UCSD-AML1 (cell line): ENCODE measurements around the gene GHITM.
"Not testable (repeated sequence)": the region's sequence is repeated elsewhere in the genome, so short reads cannot be mapped to it uniquely, and the experiment has no call there.

Experiments
- DNase-seq: peaks from one replicate; lab custom pipeline; 2025; ENCODE audit not compliant: unreplicated experiment; lab: John Stamatoyannopoulos, UW

GHITM gene

DNA sequence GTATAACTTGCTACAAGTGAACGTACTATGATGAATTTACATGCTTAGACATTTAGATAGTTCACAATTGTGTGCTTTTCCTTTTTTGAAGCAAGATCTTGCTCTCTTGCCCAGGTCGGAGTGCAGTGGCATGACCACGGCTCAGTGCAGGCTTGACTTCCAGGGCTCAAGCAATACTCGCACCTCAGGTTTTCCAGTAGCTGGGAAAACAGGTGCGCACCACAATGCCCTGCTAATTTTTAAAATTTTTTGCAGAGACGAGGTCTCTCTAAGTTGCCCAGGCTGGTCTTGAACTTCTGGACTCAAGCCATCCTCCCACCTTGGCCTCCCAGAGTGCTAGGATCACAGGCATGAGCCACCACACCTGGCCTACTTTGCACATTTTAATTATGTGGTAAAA, 36.1 kb downstream of the GHITM start:
- DNase-seq, result no peak

DNA sequence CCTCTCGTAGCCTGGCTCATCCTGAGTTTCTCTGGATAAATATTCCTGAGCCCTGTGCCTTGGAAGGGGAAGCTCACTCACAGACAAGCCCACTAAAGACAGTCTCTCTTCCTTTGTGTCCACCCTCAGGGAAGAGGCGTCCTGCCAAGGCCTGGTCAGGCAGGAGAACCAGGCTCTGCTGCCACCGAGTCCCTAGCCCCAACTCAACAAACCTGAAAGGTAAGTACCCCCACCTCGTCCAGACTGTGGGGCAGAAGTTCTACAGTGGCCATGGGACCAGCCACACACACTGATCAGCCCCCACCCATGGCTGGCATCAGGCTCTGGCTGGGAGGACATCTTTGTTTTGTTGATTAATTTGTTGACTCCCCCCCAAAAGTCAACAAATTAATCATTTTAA, 37.0 kb downstream of the GHITM start:
- no peak for DNase-seq

DNA sequence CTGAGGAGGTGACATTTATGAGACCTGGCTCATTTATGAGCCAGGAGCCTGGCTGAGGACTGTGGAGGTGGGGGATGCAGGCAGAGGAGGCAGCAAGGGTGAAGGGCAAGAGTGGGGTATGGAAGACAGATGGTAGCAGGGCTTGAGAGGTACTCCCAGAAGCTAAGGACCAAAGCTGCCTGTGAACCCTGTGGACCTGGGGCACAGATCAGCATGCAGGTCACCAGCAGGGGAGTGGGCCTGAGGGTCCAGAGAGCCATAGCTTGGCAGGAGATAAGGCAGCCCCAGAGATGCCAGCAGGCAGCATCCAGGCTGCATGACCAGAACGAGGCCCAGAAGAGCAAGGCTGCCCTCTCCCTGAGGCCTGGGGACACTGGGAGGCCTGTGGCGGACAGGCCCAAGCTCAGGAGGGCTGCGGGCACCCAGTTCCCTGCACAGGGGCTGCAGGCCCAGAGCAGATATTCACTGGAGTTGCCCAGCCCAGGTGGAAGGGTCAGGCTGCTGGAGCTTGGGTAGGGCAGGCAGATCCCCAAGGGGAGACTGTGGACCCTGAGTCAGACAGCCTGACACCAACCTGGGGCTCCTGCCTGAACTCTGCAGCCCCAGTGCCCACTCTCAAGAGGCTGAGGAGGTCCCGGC, 37.6 kb downstream of the GHITM start:
- no peak for DNase-seq

DNA sequence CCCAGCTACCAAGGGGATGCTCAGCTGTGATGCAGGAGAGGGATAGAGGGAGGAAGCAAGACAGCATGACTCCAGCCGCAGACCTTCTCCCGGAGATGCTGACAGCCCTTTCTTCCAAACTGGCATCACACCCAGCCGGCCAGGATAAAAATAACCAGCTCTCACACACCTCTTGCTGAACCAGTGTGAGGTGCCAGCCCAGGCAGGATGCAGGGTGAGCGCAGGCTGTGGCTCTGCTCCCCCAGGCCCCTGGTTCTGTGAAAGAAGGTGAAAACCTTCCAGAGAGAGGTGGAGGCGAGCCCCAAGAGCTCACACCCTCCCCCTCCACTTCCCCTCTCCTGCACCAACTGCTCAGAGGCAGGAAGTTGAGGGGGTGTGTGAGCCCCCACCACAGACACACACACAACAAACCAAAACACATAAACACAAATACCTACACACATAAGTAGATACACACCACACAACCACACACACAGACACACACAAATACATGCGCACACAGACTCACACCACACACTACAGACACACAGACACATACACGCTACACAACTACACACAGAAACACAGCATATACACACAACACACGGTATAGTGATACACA, 38.3 kb downstream of the GHITM start:
- no peak for DNase-seq

DNA sequence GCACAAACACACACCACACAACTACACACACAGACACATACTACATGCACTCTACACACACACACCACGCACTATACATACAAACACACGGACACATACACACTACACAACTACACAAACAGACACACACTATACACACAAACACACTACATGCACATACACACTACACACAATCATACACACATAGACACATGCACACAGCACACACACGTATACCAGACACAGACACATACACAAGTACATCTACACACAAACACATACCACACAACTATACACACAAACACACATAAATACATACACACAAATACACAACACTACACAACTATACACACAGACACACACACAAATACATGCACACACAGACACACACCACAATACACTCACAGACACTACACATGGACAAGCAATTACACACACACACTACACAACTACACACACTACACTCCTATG, 38.9 kb downstream of the GHITM start:
- DNase-seq, result no peak

DNA sequence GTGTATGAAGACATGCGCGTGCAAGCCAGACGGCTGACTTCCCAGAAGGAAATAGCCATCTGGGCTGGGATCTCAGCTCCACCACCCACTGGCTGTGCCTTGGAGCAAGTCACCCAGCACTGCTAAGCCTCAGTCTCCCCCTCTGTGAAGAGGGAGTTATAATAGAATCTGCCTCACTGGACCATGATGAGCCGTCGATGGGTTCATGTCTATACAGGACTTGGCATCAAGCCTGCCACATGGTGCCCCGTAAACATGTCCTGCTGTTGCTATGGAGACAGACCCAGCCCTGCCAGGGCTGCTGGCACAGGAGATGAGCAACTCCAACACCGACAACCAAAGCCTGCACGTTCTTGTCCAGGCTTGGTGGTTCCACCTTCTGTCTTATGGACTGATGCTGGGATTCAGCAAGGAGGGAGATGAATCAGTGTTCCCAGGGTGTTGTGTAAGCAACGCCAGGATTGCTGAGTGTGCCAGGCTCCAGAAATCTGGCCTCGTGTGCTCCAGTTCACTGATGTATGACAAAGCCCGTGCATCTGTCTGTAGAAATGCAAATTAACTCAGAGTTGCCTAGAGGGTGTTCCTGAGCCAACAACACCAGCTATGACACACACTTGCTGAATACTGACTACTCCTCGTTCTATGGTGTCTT, 39.9 kb downstream of the GHITM start:
- no peak for DNase-seq

DNA sequence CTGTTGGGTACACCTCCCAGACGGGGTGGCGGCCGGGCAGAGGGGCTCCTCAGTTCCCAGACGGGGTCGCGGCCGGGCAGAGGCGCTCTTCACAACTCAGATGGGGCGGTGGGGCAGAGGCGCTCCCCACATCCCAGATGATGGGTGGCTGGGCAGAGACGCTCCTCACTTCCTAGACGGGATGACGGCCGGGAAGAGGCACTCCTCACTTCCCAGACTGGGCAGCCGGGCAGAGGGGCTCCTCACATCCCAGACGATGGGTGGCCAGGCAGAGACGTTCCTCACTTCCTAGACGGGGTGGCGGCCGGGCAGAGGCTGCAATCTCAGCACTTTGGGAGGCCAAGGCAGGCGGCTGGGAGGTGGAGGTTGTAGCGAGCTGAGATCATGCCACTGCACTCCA, 41.1 kb downstream of the GHITM start:
- not testable (repeated sequence) for DNase-seq

DNA sequence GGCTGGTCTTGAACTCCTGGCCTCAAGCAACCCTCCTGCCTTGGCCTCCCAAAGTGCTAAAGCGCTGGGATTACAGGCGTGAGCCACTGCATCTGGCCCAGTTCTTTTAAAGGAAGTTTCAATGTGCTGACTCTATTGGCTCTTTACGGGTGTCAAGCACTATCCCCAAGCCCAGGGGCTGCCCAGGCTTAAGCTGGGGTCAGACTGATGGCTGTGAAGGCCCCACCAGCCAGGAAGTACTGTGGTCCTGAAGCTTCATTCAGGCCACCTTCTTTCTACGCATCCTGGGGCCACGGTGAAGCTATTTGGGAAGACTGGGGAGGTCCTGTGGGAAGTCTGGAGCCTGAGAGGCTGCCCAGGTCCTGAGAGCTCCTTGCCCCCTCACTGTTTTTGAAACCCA, 42.3 kb downstream of the GHITM start:
- no peak for DNase-seq

DNA sequence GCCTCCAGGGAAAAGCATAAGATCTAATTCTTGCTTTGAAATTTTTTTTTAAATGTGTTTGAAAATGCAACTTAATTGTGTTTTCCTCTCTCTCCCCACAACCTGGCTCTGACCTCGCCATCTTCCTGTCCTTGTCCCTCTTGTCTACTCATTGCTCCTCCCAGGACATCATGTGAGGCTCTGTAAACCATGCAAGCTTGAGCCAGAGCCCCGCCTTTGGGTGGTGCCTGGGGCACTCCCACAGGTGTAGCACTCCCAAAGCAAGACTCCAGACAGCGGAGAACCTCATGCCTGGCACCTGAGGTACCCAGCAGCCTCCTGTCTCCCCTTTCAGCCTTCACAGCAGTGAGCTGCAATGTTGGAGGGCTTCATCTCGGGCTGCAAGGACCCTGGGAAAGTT, 45.2 kb downstream of the GHITM start:
- no peak for DNase-seq

DNA sequence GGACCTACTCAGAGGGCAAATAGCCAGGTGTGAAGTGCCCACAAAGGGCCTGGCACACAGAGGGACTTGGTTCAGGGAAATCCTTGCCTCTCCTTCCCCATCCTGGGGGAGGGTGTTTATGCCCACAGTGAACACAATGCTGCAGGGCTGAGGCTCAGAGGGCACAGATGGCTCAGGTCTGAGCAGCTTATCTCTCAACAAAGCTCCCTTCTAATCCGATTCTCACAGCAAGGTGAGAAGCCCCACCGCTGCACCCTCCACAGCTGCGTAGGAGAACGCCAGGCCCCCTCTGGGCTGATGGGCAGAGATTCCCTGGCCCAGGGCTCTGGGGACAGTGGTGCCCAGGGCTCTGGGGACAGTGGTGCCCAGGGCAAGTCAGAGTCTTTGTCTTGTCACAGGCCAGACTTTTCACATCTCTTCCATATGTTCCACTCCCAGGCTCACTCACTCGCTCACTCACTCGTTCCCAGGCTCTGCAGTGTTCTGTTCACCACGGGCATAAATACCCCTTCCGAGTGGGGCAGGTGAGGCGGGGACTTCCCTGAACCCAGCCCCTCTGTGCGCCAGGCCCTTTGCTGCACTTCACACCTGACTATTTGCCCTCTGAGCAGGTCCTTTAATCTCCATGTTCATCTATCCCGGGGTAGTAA, 46.3 kb downstream of the GHITM start:
- DNase-seq, result no peak

DNA sequence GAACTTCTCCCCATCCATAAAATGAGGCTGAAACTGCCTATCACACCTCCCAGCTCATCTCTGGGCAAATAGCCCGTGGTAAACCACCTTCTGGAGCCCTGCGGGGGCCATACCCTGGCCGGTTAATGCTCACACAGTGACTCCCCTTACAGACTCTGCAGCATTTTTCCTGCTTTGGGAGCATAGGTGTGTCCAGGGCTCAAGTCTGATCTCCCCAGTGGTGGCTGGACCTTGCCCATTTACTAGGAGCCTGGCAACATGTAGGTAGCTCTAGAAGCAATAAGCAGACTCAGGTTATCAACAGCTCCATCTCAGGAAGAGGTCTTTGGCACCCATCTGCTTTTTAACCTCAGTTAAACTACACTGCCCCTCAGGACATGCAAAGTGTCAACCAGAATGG, 49.5 kb downstream of the GHITM start:
- DNase-seq, result no peak

DNA sequence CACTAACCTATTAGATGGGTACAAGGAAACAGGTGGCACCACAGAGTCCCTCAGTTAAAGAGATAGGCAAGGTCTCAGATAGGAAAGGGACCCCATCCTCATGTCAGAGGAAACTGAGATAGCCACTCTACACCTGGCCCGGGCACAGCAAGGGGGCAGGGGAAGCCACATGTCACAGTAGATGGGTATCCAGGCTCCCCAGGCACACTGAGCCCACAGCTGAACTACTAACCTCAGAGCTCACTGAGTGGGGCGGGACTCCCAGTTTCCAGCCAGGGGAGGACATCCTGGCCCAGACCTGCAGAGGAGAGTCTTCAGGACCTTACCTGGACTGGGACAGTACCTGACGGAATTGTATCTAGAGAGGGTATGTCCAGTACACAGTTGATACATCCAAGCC, 51.3 kb downstream of the GHITM start:
- no peak for DNase-seq

DNA sequence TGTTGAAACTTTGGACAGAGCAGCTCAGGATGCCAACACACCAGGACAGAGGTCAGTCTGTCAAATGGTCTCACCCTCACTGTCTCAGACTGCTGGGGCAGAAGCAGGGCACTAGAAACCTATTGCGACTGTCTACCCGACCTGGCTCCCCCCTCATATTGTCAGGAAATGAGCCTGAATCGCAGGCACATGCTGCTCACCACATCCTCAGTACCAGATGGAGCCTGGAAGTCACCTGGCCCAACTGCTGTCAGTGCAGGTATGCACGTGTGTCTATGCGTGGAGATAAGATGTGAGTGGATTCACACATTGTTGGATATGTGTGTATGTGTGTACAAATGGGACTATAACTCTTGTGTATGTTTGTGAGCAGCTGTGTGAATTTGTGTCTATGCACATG, 51.8 kb downstream of the GHITM start:
- DNase-seq, result no peak

DNA sequence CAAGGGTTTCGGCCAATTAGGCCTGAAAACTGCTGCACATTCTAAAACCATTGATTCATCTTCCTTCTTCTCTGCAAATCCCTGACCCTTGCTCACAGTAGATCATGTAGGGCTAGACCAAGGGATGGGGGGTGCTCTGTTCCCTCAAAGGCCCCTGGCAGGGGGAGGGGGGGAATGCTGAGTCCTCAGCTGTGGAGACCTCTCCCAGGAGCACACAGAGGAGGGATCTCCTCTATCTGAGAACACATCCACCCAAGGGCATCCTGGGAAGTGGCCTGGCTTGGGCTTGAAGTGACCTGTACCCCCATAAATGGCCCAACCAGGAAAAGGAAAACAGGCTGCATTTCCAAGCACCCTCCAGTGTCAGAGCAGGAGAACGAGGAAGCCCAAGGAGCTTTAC, 54.0 kb downstream of the GHITM start:
- no peak for DNase-seq

DNA sequence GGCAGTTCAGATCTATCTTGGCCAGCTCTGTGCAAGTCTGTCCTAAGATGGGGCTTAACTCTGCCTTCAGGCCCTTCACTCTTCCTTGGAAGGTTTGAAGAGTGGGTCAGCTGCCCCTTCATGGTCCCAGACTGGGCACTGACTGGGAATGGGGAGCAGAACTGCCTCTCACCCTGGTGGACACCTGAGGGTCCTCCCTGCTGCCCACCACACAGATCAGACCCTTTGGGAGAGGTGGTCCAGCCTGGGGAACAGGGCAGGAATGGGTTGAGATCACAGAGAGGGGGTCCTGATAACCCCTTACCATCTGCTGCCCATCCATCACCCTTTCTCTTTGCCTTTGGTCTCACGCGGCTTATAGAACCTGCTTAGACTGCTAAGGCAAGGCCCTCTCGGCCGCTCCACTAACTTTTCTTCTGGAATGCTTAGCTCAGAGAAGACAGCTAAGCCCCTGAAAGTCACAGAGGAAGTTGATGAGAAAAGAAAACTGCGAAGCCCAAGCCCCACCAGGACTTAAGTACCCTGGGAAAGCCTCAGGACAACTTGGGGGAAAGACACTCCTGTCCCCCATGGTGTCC, 54.6 kb downstream of the GHITM start:
- no peak for DNase-seq

DNA sequence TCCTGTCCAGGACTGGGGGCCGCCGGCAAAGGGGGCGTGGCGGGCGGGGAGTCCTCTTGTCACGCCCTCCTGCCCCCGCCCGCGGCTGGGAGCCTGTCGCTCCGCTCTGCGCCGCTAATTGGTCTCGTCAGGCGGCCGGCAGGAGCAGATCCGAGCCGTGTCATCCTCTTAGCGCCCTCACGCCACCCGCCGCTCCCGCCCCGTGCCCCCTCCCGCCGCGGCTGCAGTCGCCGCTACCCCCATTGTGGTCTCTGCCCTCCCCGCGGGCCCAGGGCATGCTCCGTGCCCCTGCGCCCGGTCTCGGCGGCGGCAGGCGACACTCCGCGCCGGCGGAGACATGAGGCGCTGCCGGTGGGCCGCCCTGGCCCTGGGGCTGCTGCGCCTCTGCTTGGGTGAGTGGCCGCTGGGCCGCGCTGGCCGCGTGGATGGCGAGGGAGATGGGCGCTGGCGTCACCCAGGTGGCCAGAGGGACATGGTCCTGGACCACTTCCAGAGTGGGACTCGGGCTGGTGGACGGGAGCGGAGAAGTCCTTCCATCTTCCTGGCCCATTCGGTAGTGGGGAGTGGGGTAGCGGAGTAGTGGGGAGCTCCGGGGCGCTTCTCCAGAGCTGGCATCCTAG, 55.2 kb downstream of the GHITM start, which contains the start of gene CDHR1:
Gene CDHR1 (plus strand): TSS at position 114 of the 620 bp plus-strand sequence. CDS start 224 bp downstream, at position 338.
- DNase-seq, result no peak

DNA sequence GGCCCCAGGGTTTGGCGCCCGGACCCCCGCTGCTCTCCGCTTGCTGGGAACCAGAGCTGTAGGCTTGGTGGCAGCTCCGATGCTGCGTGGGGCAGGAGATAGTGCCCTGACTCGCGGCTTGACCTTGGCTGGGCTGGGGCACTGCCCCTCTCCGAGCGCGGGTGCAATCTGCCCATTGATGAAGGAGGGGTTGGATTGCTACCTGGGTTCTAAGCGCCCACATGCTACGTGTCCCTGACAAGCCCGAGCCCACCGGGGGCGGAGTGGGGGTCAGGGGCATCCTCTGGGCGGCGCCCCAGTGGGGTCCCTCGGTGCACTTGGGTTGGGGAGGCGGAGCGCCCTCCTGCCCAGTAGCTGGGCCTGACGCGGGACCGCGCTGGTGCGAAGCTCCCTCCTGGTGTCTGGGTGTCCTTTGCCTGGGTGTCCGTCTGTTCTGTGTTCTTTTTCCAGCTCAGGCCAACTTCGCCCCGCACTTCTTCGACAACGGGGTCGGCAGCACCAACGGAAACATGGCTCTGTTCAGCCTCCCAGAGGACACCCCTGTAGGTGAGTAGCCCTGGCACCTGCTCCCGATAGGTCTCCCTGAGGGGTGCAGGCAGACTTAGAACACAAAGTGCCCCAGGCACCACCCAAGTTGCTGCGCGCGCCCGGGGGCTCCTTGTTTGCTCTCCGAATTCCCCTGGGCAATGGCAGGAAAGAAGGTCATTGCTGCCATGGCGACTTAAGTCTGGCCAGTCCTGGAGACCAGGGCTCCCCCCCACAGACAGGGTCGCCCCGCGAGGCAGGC, 55.9 kb downstream of the GHITM start:
- DNase-seq, result no peak

DNA sequence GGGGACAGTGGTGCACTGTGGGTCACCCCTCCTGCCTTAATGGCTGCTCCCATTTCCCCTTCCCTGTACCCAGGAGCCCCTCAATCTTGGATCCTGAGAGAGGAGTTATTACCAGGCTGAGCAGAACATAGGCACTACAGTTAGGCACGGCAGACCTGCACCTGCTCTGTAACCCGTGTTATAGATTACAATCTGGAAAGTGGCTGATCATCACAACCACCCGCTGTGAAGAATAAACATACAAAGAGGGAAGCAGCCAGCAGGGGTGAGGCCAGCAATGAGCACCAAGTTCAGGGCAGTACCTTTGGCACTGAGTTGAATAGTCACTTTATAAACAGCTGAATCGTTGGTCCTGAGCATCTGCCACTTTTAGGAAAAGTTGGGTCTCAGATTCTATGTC, 56.8 kb downstream of the GHITM start:
- DNase-seq, result no peak

DNA sequence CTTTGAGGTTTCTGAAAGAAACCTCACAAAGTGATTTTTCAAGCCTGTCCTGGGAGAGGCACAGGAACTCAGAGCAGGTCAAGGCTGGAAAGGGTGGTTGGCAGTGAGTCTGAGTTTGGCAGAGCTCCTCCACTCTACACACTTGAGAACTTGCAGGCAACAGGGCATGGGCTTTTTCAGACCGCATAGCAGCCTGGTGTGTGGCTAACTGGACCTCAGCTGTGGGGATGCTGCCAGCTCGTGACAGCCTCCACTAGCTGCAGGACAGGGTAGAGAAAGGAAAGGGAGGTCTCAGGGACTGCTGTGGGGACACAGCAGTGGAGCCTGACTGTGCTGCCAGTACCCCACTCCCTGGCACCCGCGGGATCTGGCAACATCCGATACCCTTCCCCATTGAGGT, 57.6 kb downstream of the GHITM start:
- DNase-seq, result no peak

DNA sequence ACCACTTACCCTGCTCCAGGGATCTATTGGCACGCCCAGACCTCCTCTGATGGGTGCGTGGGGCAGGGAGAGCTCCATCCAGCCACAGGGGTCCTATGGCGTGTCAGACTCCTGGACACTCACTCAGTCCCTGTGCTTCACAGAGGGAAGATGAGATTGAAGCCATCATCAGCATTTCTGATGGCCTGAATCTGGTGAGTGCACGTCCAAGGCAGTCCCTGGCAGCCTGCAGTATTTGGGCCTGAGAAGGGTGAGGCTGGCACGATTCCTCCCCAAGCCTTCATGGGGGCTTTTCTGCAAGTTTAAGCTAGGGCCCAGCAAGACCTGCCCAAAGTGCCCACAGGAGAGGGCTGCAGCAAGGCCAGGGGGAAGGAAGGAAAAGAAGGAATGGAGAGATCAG, 58.3 kb downstream of the GHITM start:
- DNase-seq, result no peak
